ENCODE measurements around the gene ANKRD40CL.
"Not testable (repeated sequence)": the region's sequence is repeated elsewhere in the genome, so short reads cannot be mapped to it uniquely, and the experiment has no call there.

The ANKRD40CL gene

GRCh38 chr17:50767446-50767845, at the start of gene ANKRD40CL:
Gene ANKRD40CL (minus strand): TSS chr17:50767518. CDS start chr17:50766913, 605 bp downstream.
- no peak for FAIRE-seq
- no peak for DNase-seq (ENCODE audit: low spot score)

- FAIRE-seq (no peak), DNase-seq (ENCODE audit: low spot score) (no peak)
These were observed 49.0 kb upstream of the ANKRD40CL start for GRCh38 chr17:50816271-50816670.

GRCh38 chr17:50815400-50815799, 48.1 kb upstream of the ANKRD40CL start:
- DNase-seq (ENCODE audit: low spot score): no peak
- FAIRE-seq: no peak

- FAIRE-seq (no peak), DNase-seq (ENCODE audit: low spot score) (no peak)
These were observed 46.3 kb upstream of the ANKRD40CL start for GRCh38 chr17:50813583-50813982.

- no peak for FAIRE-seq
- DNase-seq (ENCODE audit: low spot score): no peak
These were observed 41.6 kb upstream of the ANKRD40CL start for GRCh38 chr17:50808888-50809287.

- no peak for FAIRE-seq
- no peak for DNase-seq (ENCODE audit: low spot score)
These were observed 41.1 kb upstream of the ANKRD40CL start for GRCh38 chr17:50808413-50808812.

GRCh38 chr17:50807675-50808074, 40.4 kb upstream of the ANKRD40CL start:
- no peak for DNase-seq (ENCODE audit: low spot score)
- FAIRE-seq: no peak

GRCh38 chr17:50807009-50807408, 39.7 kb upstream of the ANKRD40CL start:
- FAIRE-seq (no peak), DNase-seq (ENCODE audit: low spot score) (no peak)

GRCh38 chr17:50806141-50806643, 38.9 kb upstream of the ANKRD40CL start:
- DNase-seq (ENCODE audit: low spot score) (no peak), FAIRE-seq (no peak)

GRCh38 chr17:50805486-50805885, 38.2 kb upstream of the ANKRD40CL start:
- FAIRE-seq (no peak), DNase-seq (ENCODE audit: low spot score) (no peak)

GRCh38 chr17:50804749-50805475, 37.6 kb upstream of the ANKRD40CL start:
- DNase-seq (ENCODE audit: low spot score); FAIRE-seq: not testable (repeated sequence)

- FAIRE-seq (no peak), DNase-seq (ENCODE audit: low spot score) (no peak)
These were observed 36.4 kb upstream of the ANKRD40CL start for GRCh38 chr17:50803676-50804075.

- no peak for FAIRE-seq
These were observed 35.6 kb upstream of the ANKRD40CL start for GRCh38 chr17:50802609-50803571.

GRCh38 chr17:50800196-50800700, 32.9 kb upstream of the ANKRD40CL start:
- FAIRE-seq: no peak
- no peak for DNase-seq (ENCODE audit: low spot score)

More at GRCh38 chr17:50802609-50803571, 35.6 kb upstream of the ANKRD40CL start:
- DNase-seq (ENCODE audit: low spot score): no peak

GRCh38 chr17:50799582-50799981, 32.3 kb upstream of the ANKRD40CL start:
- no peak for FAIRE-seq

GRCh38 chr17:50798424-50799288, 31.3 kb upstream of the ANKRD40CL start:
- no peak for DNase-seq (ENCODE audit: low spot score)
- no peak for FAIRE-seq

More at GRCh38 chr17:50799582-50799981, 32.3 kb upstream of the ANKRD40CL start:
- no peak for DNase-seq (ENCODE audit: low spot score)

- FAIRE-seq (no peak), DNase-seq (ENCODE audit: low spot score) (no peak)
These were observed 30.0 kb upstream of the ANKRD40CL start for GRCh38 chr17:50797135-50797810.

- DNase-seq (ENCODE audit: low spot score) (no peak), FAIRE-seq (no peak)
These were observed 27.0 kb upstream of the ANKRD40CL start for GRCh38 chr17:50794361-50794760.

GRCh38 chr17:50793007-50793406, 25.7 kb upstream of the ANKRD40CL start:
- FAIRE-seq (no peak), DNase-seq (ENCODE audit: low spot score) (no peak)

GRCh38 chr17:50792132-50792531, 24.8 kb upstream of the ANKRD40CL start:
- no peak for FAIRE-seq
- no peak for DNase-seq (ENCODE audit: low spot score)

Measured in RCC 7860 (cell line).